GM23338 (cell line): Measurements from ENCODE around the gene PTPRF.

Experiments
- CREB1 ChIP-seq: fragments of 250-450 bp; sonication (Bioruptor Pico); IDR thresholded peaks from 2 replicates; pipeline ENCODE4 v1.5.0; 2020; ENCODE audit warnings: low read depth, mild to moderate bottlenecking, moderate library complexity
- CTCF ChIP-seq, 2 experiments: fragments of 200-600 bp in 1 of 2; sonication (generic) in 1 of 2; conservative IDR thresholded peaks; 2 replicates each; pipeline versions ENCODE4 v1.5.1 to v1.6.1; 2016 to 2017; ENCODE audit warnings: antibody characterized with exemption in 2 of 2, low read depth in 2 of 2, mild to moderate bottlenecking in 2 of 2, moderate library complexity in 1 of 2
- ETS1 ChIP-seq: IDR thresholded peaks from 2 replicates; pipeline ENCODE4 v1.6.1; 2016; ENCODE audit warnings: antibody characterized with exemption
- EZH2 ChIP-seq: fragments of 200-600 bp; sonication (generic); IDR thresholded peaks from one replicate; pipeline ENCODE4 v1.8.0; 2017; ENCODE audit warnings: antibody characterized with exemption, mild to moderate bottlenecking, low read depth; ENCODE audit not compliant: unreplicated experiment
- EZH2phosphoT487 ChIP-seq: fragments of 200-600 bp; sonication (generic); IDR thresholded peaks from one replicate; pipeline ENCODE4 v1.8.1; 2018; ENCODE audit warnings: antibody characterized with exemption; ENCODE audit not compliant: unreplicated experiment
- JUNB ChIP-seq: IDR thresholded peaks from one replicate; pipeline ENCODE4 v1.6.1; 2016; ENCODE audit warnings: antibody characterized with exemption; ENCODE audit not compliant: unreplicated experiment
- NANOG ChIP-seq: IDR thresholded peaks from 2 replicates; pipeline ENCODE4 v1.6.1; 2016; ENCODE audit warnings: antibody characterized with exemption, borderline replicate concordance
- POLR2AphosphoS5 ChIP-seq: IDR thresholded peaks from 2 replicates; pipeline ENCODE4 v1.6.1; 2016; ENCODE audit warnings: antibody characterized with exemption, low read depth
- REST ChIP-seq: IDR thresholded peaks from one replicate; pipeline ENCODE4 v1.6.1; 2018; ENCODE audit warnings: antibody characterized with exemption; ENCODE audit not compliant: unreplicated experiment
- STAT1 ChIP-seq: IDR thresholded peaks from one replicate; pipeline ENCODE4 v1.6.1; 2016; ENCODE audit warnings: antibody characterized with exemption; ENCODE audit not compliant: unreplicated experiment
- ZNF114 ChIP-seq: fragments of 250-450 bp; sonication (Bioruptor Pico); IDR thresholded peaks from 2 replicates; pipeline ENCODE4 v1.5.0; 2020; ENCODE audit warnings: mild to moderate bottlenecking, moderate library complexity
- ZNF331 ChIP-seq: fragments of 250-450 bp; sonication (Bioruptor Pico); IDR thresholded peaks from 2 replicates; pipeline ENCODE4 v1.5.0; 2020; ENCODE audit warnings: low read depth, mild to moderate bottlenecking, moderate library complexity
- ZNF462 ChIP-seq: fragments of 250-450 bp; sonication (Bioruptor Pico); IDR thresholded peaks from 2 replicates; pipeline ENCODE4 v1.5.0; 2020; ENCODE audit warnings: mild to moderate bottlenecking, moderate library complexity

GRCh38 chr1:43481491-43481890 is 49.2 kb upstream of the PTPRF start:
- no peak for TF ChIP-seq CTCF (conservative IDR thresholded peaks at IDR 0.05; ENCODE audit: low read depth in 2 of 2)
- no peak for TF ChIP-seq REST
- TF ChIP-seq ZNF114 (CRISPR knock-in tag): no peak
- TF ChIP-seq EZH2phosphoT487: no peak
- no peak for TF ChIP-seq POLR2AphosphoS5
- TF ChIP-seq EZH2: no peak
- TF ChIP-seq NANOG: no peak
- no peak for TF ChIP-seq CREB1 (CRISPR knock-in tag)
- TF ChIP-seq STAT1: no peak
- no peak for TF ChIP-seq ETS1
- no peak for TF ChIP-seq ZNF462 (CRISPR knock-in tag)
- no peak for TF ChIP-seq JUNB
- TF ChIP-seq ZNF331 (CRISPR knock-in tag): no peak
